HCT116 (cell line): ENCODE results near the gene ACSL4. TPM values are rescaled to one million over a fixed set of nuclear protein-coding genes. Genes with fewer than 3 reads are reported as not detected.

Experiments
- ATAC-seq: fragments of 200-7000 bp; cut with Tn5 transposase; 2 replicates; pipeline ENCODE4 v1.9.1; 2020; ENCODE audit warnings: mild to moderate bottlenecking, moderate library complexity
- BruUV-seq: library from RNA; stranded (reverse); fragments of 400-500 nt; replicated peaks from 2 replicates; lab custom pipeline; 2021; lab: Mats Ljungman, UMichigan
- CTCF ChIA-PET: fragments of 300-600 bp; sonication (Branson Sonifier 250); formaldehyde crosslinking; loops from one replicate; lab custom pipeline; 2021; ENCODE audit warnings: antibody characterized with exemption; lab: Charles Lee
- POLR2A ChIA-PET: fragments of 300-600, 350-600 bp; sonication (Branson Sonifier 250); formaldehyde crosslinking; loops from one replicate; lab custom pipeline; 2021; ENCODE audit warnings: antibody characterized with exemption; lab: Charles Lee
- RAD21 ChIA-PET, 2 experiments: fragments of 300-600 bp; sonication (Branson Sonifier 250); formaldehyde crosslinking; loops; one replicate each; lab custom pipeline; 2023; ENCODE audit warnings: low total read pairs in 2 of 2; ENCODE audit not compliant: uncharacterized antibody in 2 of 2, unreplicated experiment in 2 of 2, low non-redundant PET in 1 of 2; lab: Charles Lee
- DNase-seq: peaks from one replicate; pipeline ENCODE4 v3.0.0-alpha.2; 2010; ENCODE audit warnings: low read depth, low spot score
- H2AFZ ChIP-seq: fragments of 200-600 bp; shearing (Covaris generic), sonication (generic); 2 replicates; pipeline ENCODE4 v1.6.1; 2017; ENCODE audit warnings: low read depth, mixed run types, mixed read lengths, antibody characterized with exemption, low read length; ENCODE audit not compliant: poor library complexity, severe bottlenecking
- H3K27ac ChIP-seq: 2 replicates; pipeline ENCODE4 v1.5.1; 2012; ENCODE audit warnings: low read depth, low read length
- H3K27me3 ChIP-seq: fragments of 200-600 bp; sonication (generic); 2 replicates; pipeline ENCODE4 v1.6.1; 2016; ENCODE audit warnings: mixed run types, low read length, mixed read lengths; ENCODE audit not compliant: insufficient read depth
- H3K36me3 ChIP-seq, 2 experiments: fragments of 200-500 bp in 1 of 2; fragments of 200-600 bp in 1 of 2; sonication (Bioruptor generic) in 1 of 2; sonication (generic) in 1 of 2; 2 replicates each; pipeline versions ENCODE4 v1.5.1 to v1.6.1; 2014 to 2016; ENCODE audit warnings: low read length in 2 of 2, inconsistent platforms in 1 of 2, mixed read lengths in 1 of 2, mixed run types in 1 of 2; ENCODE audit not compliant: insufficient read depth in 2 of 2, control insufficient read depth in 1 of 2
- H3K4me1 ChIP-seq, 2 experiments: fragments of 200-600 bp in 1 of 2; sonication (generic) in 1 of 2; 2 replicates each; pipeline versions ENCODE4 v1.5.1 to v1.6.1; 2012 to 2017; ENCODE audit warnings: low read length in 2 of 2, inconsistent platforms in 1 of 2, mild to moderate bottlenecking in 1 of 2, mixed read lengths in 1 of 2, mixed run types in 1 of 2, moderate library complexity in 1 of 2; ENCODE audit not compliant: insufficient read depth in 2 of 2, control insufficient read depth in 1 of 2
- H3K4me2 ChIP-seq: fragments of 200-600 bp; sonication (generic); 2 replicates; pipeline ENCODE4 v1.6.1; 2017; ENCODE audit warnings: mixed run types, low read length, mixed read lengths
- H3K4me3 ChIP-seq, 2 experiments: fragments of 200-600 bp in 1 of 2; sonication (generic) in 1 of 2; replicated peaks in 1 of 2; 2 replicates each; pipeline ENCODE4 v1.5.1; 2011 to 2016; ENCODE audit warnings: low read length in 2 of 2, control low read depth in 1 of 2, low read depth in 1 of 2, mild to moderate bottlenecking in 1 of 2, mixed read lengths in 1 of 2, mixed run types in 1 of 2
- H3K79me2 ChIP-seq: fragments of 200-600 bp; sonication (generic); 2 replicates; pipeline ENCODE4 v1.6.1; 2017; ENCODE audit warnings: mild to moderate bottlenecking, mixed run types, low read length, moderate library complexity, mixed read lengths; ENCODE audit not compliant: insufficient read depth
- H3K9ac ChIP-seq: fragments of 200-600 bp; sonication (generic); 2 replicates; pipeline ENCODE4 v1.6.1; 2016; ENCODE audit warnings: low read length, mixed read lengths
- H3K9me2 ChIP-seq: fragments of 200-600 bp; sonication (generic), shearing (Covaris generic); 2 replicates; pipeline ENCODE4 v1.6.1; 2017; ENCODE audit warnings: mixed run types, mild to moderate bottlenecking, moderate library complexity; ENCODE audit not compliant: insufficient read depth
- H3K9me3 ChIP-seq, 2 experiments: fragments of 200-500 bp in 1 of 2; fragments of 200-600 bp in 1 of 2; sonication (Bioruptor generic) in 1 of 2; sonication (generic) in 1 of 2; 2 replicates each; pipeline ENCODE4 v1.6.1; 2014 to 2017; ENCODE audit warnings: low read length in 2 of 2, mixed read lengths in 2 of 2, inconsistent platforms in 1 of 2, low read depth in 1 of 2, mild to moderate bottlenecking in 1 of 2, mixed run types in 1 of 2, moderate library complexity in 1 of 2; ENCODE audit not compliant: control insufficient read depth in 1 of 2, insufficient read depth in 1 of 2
- H4K20me1 ChIP-seq: fragments of 200-600 bp; sonication (generic), shearing (Covaris generic); 2 replicates; pipeline ENCODE4 v1.6.1; 2017; ENCODE audit warnings: mixed run types, mild to moderate bottlenecking, moderate library complexity; ENCODE audit not compliant: insufficient read depth
- CBX3 ChIP-seq: IDR thresholded peaks from 2 replicates; pipeline ENCODE4 v1.6.1; 2012; ENCODE audit warnings: low read depth
- EGR1 ChIP-seq: IDR thresholded peaks from 2 replicates; pipeline ENCODE4 v1.6.1; 2012; ENCODE audit warnings: low read depth
- ELF1 ChIP-seq: IDR thresholded peaks from 2 replicates; pipeline ENCODE4 v1.6.1; 2012; ENCODE audit warnings: low read depth, borderline replicate concordance
- EZH2 ChIP-seq: fragments of 200-600 bp; sonication (generic); IDR thresholded peaks from 2 replicates; pipeline ENCODE4 v1.6.1; 2017; ENCODE audit warnings: antibody characterized with exemption, mixed run types
- EZH2phosphoT487 ChIP-seq: fragments of 200-600 bp; IDR thresholded peaks from 2 replicates; pipeline ENCODE4 v1.6.1; 2018; ENCODE audit warnings: antibody characterized with exemption, borderline replicate concordance
- FOSL1 ChIP-seq: IDR thresholded peaks from 2 replicates; pipeline ENCODE4 v1.6.1; 2012; ENCODE audit warnings: low read depth
- JUND ChIP-seq: IDR thresholded peaks from 2 replicates; pipeline ENCODE4 v1.6.1; 2012
- POLR2A ChIP-seq: IDR thresholded peaks from 2 replicates; pipeline ENCODE4 v1.7.0; 2011; ENCODE audit warnings: borderline replicate concordance; ENCODE audit not compliant: insufficient read depth, insufficient read length; ENCODE audit errors: extremely low read depth
- POLR2AphosphoS5 ChIP-seq: IDR thresholded peaks from 2 replicates; pipeline ENCODE4 v1.6.1; 2011; ENCODE audit warnings: mild to moderate bottlenecking, low read depth, low read length, moderate library complexity
- RAD21 ChIP-seq: IDR thresholded peaks from 2 replicates; pipeline ENCODE4 v1.6.1; 2012; ENCODE audit warnings: low read depth, mild to moderate bottlenecking
- SIN3A ChIP-seq: IDR thresholded peaks from 2 replicates; pipeline ENCODE4 v1.6.1; 2012; ENCODE audit warnings: low read depth
- SP1 ChIP-seq: IDR thresholded peaks from 2 replicates; pipeline ENCODE4 v1.6.1; 2012; ENCODE audit warnings: low read depth
- TCF7L2 ChIP-seq: IDR thresholded peaks from 2 replicates; pipeline ENCODE4 v1.7.0; 2011; ENCODE audit warnings: borderline replicate concordance, inconsistent platforms; ENCODE audit not compliant: insufficient read depth, insufficient read length; ENCODE audit errors: extremely low read depth
- YY1 ChIP-seq: IDR thresholded peaks from 2 replicates; pipeline ENCODE4 v1.6.1; 2011; ENCODE audit warnings: low read length, low read depth, moderate library complexity, mild to moderate bottlenecking; ENCODE audit not compliant: insufficient replicate concordance; ENCODE audit errors: extremely low read depth
- ZFX ChIP-seq: fragments of 450-650 bp; IDR thresholded peaks from 2 replicates; pipeline ENCODE4 v1.6.1; 2017
- ZNF274 ChIP-seq: fragments of 200-500 bp; sonication (Bioruptor generic); IDR thresholded peaks from 2 replicates; pipeline ENCODE4 v1.6.1; 2014; ENCODE audit warnings: mild to moderate bottlenecking, low read depth, low read length, inconsistent platforms
- intact Hi-C: fragments of 100-400 bp; cut with micrococcal nuclease; formaldehyde crosslinking; loops from 2 replicates; pipeline ENCODE4 v1.10.0; 2022
- total RNA-seq: library from RNA; stranded (reverse); gene quantifications from one replicate; pipeline ENCODE4 v1.2.1, GENCODE V29; 2021; ENCODE audit not compliant: unreplicated experiment
- TF ChIP-seq, protein P1 (sequence below): IDR thresholded peaks from 2 replicates; pipeline ENCODE4 v1.6.1; 2012
- TF ChIP-seq, protein P2 (sequence below), 3 experiments: fragments of 200-600 bp in 1 of 3; sonication (generic) in 1 of 3; IDR thresholded peaks in 2 of 3; conservative IDR thresholded peaks in 1 of 3; 2 replicates each; pipeline ENCODE4 v1.5.1; 2012 to 2017; ENCODE audit warnings: low read depth in 2 of 3, low read length in 2 of 3, antibody characterized with exemption in 1 of 3, borderline replicate concordance in 1 of 3, control low read depth in 1 of 3, mild to moderate bottlenecking in 1 of 3, mixed read lengths in 1 of 3, mixed run types in 1 of 3, moderate library complexity in 1 of 3; ENCODE audit not compliant: insufficient read depth in 1 of 3
- TF ChIP-seq, protein P3 (sequence below): IDR thresholded peaks from 2 replicates; pipeline ENCODE4 v1.6.1; 2012
- TF ChIP-seq, protein P4 (sequence below): IDR thresholded peaks from 2 replicates; pipeline ENCODE4 v1.6.1; 2012; ENCODE audit warnings: low read depth

Gene ACSL4
- total RNA-seq, 1 experiment from 2014 or later: 50.5 TPM

DNA sequence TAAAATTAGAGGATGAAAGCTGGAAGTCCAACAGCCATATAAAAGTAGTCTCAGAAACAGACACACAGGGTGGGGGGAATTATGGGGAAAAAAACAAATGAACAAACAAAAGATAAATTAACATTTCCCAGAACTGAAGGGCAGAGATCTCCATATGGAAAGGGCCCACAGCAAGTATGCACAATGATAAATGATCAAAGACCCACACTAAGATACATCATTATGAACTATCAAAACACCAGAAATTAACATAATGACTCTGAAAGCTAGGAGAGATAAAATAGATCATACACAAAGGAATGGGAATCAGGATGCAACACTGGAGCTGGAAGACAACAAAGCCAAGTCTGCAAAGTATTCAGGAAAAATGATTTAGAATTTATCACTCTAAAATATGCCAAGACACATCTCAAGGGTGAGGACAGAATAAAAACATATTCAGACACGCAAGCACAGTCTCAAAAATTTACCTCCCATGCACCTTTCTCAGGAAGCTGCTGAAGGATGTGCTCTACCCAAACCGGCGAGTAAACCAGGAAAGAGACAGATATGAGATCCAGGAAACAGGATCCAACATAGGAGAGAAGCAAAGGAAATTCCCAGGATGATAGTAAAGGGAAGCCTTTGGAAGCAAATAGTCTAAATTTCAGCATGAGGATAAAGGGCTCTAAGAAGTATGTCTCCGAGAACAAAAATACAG lies 77.4 kb downstream of the ACSL4 start:
- H3K9me3 ChIP-seq: no peaks in the 10 kb centered on the region
- H2AFZ ChIP-seq: no peak overlapping the region
- no peaks in the 10 kb centered on the region for H3K27me3 ChIP-seq
- H3K4me2 ChIP-seq: no peak overlapping the region
- intact Hi-C loops: no loop called here
- no peak for TF ChIP-seq ZNF274
- TF ChIP-seq JUND: no peak
- no peak for TF ChIP-seq EGR1
- no peak for TF ChIP-seq SP1
- TF ChIP-seq, protein P1, sequence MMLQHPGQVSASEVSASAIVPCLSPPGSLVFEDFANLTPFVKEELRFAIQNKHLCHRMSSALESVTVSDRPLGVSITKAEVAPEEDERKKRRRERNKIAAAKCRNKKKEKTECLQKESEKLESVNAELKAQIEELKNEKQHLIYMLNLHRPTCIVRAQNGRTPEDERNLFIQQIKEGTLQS: no peak
- TF ChIP-seq FOSL1: no peak
- no peak for TF ChIP-seq YY1
- TF ChIP-seq POLR2AphosphoS5: no peak
- no peak for TF ChIP-seq ZFX
- TF ChIP-seq, protein P2, sequence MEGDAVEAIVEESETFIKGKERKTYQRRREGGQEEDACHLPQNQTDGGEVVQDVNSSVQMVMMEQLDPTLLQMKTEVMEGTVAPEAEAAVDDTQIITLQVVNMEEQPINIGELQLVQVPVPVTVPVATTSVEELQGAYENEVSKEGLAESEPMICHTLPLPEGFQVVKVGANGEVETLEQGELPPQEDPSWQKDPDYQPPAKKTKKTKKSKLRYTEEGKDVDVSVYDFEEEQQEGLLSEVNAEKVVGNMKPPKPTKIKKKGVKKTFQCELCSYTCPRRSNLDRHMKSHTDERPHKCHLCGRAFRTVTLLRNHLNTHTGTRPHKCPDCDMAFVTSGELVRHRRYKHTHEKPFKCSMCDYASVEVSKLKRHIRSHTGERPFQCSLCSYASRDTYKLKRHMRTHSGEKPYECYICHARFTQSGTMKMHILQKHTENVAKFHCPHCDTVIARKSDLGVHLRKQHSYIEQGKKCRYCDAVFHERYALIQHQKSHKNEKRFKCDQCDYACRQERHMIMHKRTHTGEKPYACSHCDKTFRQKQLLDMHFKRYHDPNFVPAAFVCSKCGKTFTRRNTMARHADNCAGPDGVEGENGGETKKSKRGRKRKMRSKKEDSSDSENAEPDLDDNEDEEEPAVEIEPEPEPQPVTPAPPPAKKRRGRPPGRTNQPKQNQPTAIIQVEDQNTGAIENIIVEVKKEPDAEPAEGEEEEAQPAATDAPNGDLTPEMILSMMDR (IDR thresholded peaks at IDR 0.05 in 2 of 3, conservative IDR thresholded peaks at IDR 0.05 in 1 of 3; ENCODE audit: borderline replicate concordance in 1 of 3, insufficient read depth in 1 of 3, low read depth in 2 of 3, low read length in 2 of 3): no peak
- no peak for TF ChIP-seq EZH2phosphoT487
- TF ChIP-seq TCF7L2: no peak
- TF ChIP-seq POLR2A: no peak
- no peak for TF ChIP-seq EZH2
- TF ChIP-seq, protein P3, sequence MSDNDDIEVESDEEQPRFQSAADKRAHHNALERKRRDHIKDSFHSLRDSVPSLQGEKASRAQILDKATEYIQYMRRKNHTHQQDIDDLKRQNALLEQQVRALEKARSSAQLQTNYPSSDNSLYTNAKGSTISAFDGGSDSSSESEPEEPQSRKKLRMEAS: no peak
- no peak for TF ChIP-seq CBX3
- TF ChIP-seq RAD21: no peak
- TF ChIP-seq, protein P4, sequence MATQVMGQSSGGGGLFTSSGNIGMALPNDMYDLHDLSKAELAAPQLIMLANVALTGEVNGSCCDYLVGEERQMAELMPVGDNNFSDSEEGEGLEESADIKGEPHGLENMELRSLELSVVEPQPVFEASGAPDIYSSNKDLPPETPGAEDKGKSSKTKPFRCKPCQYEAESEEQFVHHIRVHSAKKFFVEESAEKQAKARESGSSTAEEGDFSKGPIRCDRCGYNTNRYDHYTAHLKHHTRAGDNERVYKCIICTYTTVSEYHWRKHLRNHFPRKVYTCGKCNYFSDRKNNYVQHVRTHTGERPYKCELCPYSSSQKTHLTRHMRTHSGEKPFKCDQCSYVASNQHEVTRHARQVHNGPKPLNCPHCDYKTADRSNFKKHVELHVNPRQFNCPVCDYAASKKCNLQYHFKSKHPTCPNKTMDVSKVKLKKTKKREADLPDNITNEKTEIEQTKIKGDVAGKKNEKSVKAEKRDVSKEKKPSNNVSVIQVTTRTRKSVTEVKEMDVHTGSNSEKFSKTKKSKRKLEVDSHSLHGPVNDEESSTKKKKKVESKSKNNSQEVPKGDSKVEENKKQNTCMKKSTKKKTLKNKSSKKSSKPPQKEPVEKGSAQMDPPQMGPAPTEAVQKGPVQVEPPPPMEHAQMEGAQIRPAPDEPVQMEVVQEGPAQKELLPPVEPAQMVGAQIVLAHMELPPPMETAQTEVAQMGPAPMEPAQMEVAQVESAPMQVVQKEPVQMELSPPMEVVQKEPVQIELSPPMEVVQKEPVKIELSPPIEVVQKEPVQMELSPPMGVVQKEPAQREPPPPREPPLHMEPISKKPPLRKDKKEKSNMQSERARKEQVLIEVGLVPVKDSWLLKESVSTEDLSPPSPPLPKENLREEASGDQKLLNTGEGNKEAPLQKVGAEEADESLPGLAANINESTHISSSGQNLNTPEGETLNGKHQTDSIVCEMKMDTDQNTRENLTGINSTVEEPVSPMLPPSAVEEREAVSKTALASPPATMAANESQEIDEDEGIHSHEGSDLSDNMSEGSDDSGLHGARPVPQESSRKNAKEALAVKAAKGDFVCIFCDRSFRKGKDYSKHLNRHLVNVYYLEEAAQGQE: no peak
- TF ChIP-seq ELF1: no peak
- no peak for TF ChIP-seq SIN3A
- H4K20me1 ChIP-seq: no peaks in the 10 kb centered on the region
- POLR2A ChIA-PET: no interaction called here
- CTCF ChIA-PET: no interaction called here
- RAD21 ChIA-PET: no interaction called here
- H3K4me3 ChIP-seq: no peak overlapping the region
- H3K79me2 ChIP-seq: no peaks in the 10 kb centered on the region
- ATAC-seq: no peak
- 0 out of 4 replicates have a peak, but pooled peaks cover 0 to 3% of the 10 kb centered on the region in 2 experiments for H3K36me3 ChIP-seq
- no peaks in the 10 kb centered on the region for H3K9me2 ChIP-seq
- H3K27ac ChIP-seq: no peak overlapping the region
- no peak for DNase-seq
- H3K4me1 ChIP-seq: no peaks in the 10 kb centered on the region
- no peak overlapping the region for H3K9ac ChIP-seq
- BruUV-seq: no TSS peak
